Heart left ventricle (tissue), 16 donors: ENCODE measurements around the gene C19orf12. TPM values are rescaled to one million over a fixed set of nuclear protein-coding genes. Genes with fewer than 3 reads are reported as not detected.

Experiments used
- ATAC-seq, 4 donors: fragments of 200-7000 bp; cut with Tn5 transposase; one replicate each; pipeline ENCODE4 v1.9.1; 2020 to 2022; ENCODE audit warnings: moderate library complexity in 4 of 4, mild to moderate bottlenecking in 3 of 4, moderate number of reproducible peaks in 1 of 4
- DNase-seq, 5 donors: peaks; one replicate each; pipeline ENCODE4 v3.0.0-alpha.2; 2020
- H3K27ac ChIP-seq, 12 donors: fragments of 200-600 bp; sonication (generic) in 4 of 12; one replicate each; pipeline versions ENCODE4 v1.5.0 to v1.8.0; 2016 to 2022; ENCODE audit warnings: mild to moderate bottlenecking in 2 of 12
- H3K27me3 ChIP-seq, 9 donors: fragments of 200-600 bp; sonication (generic) in 2 of 9; one replicate each; pipeline versions ENCODE4 v1.5.1 to v1.8.0; 2016 to 2022; ENCODE audit warnings: mild to moderate bottlenecking in 3 of 9
- H3K36me3 ChIP-seq, 9 donors: fragments of 200-600 bp; sonication (generic) in 2 of 9; one replicate each; pipeline versions ENCODE4 v1.5.0 to v1.8.0; 2018 to 2022; ENCODE audit warnings: mild to moderate bottlenecking in 2 of 9
- H3K4me1 ChIP-seq, 12 donors: fragments of 200-600 bp; sonication (generic) in 4 of 12; one replicate each; pipeline versions ENCODE4 v1.5.0 to v1.8.0; 2016 to 2022; ENCODE audit warnings: mild to moderate bottlenecking in 3 of 12
- H3K4me3 ChIP-seq, 12 donors: fragments of 200-600 bp; sonication (generic) in 4 of 12; one replicate each; pipeline versions ENCODE4 v1.5.0 to v1.8.0; 2017 to 2022; ENCODE audit warnings: mild to moderate bottlenecking in 9 of 12, moderate library complexity in 4 of 12
- H3K9me3 ChIP-seq, 12 donors: fragments of 200-600 bp; sonication (generic) in 4 of 12; one replicate each; pipeline versions ENCODE4 v1.5.0 to v1.8.0; 2016 to 2022; ENCODE audit warnings: mild to moderate bottlenecking in 1 of 12
- CTCF ChIP-seq, 12 donors: fragments of 200-600 bp; sonication (generic) in 4 of 12; IDR thresholded peaks; one replicate each; pipeline versions ENCODE4 v1.5.0 to v1.8.0; 2018 to 2022; ENCODE audit warnings: antibody characterized with exemption in 12 of 12, mild to moderate bottlenecking in 5 of 12
- POLR2A ChIP-seq, 2 donors: fragments of 450-650 bp; IDR thresholded peaks; one replicate each; pipeline ENCODE4 v1.6.1; 2017; ENCODE audit warnings: antibody characterized with exemption in 2 of 2, mild to moderate bottlenecking in 2 of 2, moderate library complexity in 2 of 2
- WGBS, 4 donors: extraction: QIAGEN DNeasy Blood & Tissue Kit in 2 of 4; methylation state at CpG; one replicate each; pipeline versions ENCODE4 v1.1.5 to v1.1.7; 2013 to 2018; 5-methylcytosine and 5-hydroxymethylcytosine counted together
- intact Hi-C, 10 donors: fragments of 100-400 bp; cut with DNase I; formaldehyde crosslinking; loops; one replicate each; pipeline versions ENCODE4 v1.11.1 to v1.14.2; 2022
- polyA plus RNA-seq, 2 donors: library from polyadenylated mRNA; stranded (reverse); fragments of 200-250 nt; gene quantifications; one replicate each; pipeline ENCODE4 v1.2.3, GENCODE V29; 2013
- total RNA-seq, 9 donors: library from RNA; depleted of rRNA in 2 of 9; stranded (reverse); fragments of >200 nt in 2 of 9; fragmentation: NEBNext Ultra II Directional in 3 of 9; extraction: Animal tissue kit (Norgen Biotek cat#: 25700) in 3 of 9; gene quantifications; one replicate each; pipeline versions ENCODE4 v1.1.0 to v1.2.4, GENCODE V29; 2016 to 2023
- donor health status: ischemic (EF 13 %, LVEDD 7.1; RV severe dilation, severe dysfunction).
- donor health status: healthy with polysubstance abuse.
- donor health status: DM: no; HTN: yes; CAD: no.
- donor health status: DM: no; HTN: no; CAD: no.
- donor health status: ischemic (EF 25% LVEDD 6.9; RV normal size, moderate dysfunction).
- donor health status: ischemic (EF 25% LVEDD 5.7; RV mildly dilated, moderate dysfunction).
- donor health status: healthy.
- donor health status: DM: yes; HTN: yes; CAD: no.
- donor health status: ischemic (EF 35%, LVEDD 5.7; RV mildly dilated, moderate dysfunction).
- donor health status: nonischemic (EF 11% LVEDD 7.7; RV severe dilation, severe dysfunction).
- donor health status: DM: yes; HTN: yes; CAD: no.
- donor health status: PGD.
- donor health status: ischemic (EF 29% LVEDD 5.4; RV normal size, mild dysfunction).
- donor health status: nonischemic (EF 23%, LVEDD 6.1; RV moderate dilation, normal function).

Gene C19orf12
- total and polyA plus RNA-seq, 11 donors: 34.0 to 80.3 (median 47.1) TPM

- intact Hi-C loops: loop anchor here in 6 of 10 donors (5.0 to 10.0 kb wide), 4 partner anchors 43 to 64 kb away; partner anchors contain the start of genes C19orf12 (in 5 of the 6) and POP4 (in 1 of the 6)
- peak in 10 of 12 donors; percentile 5 to 35 (median 18) for TF ChIP-seq CTCF (IDR thresholded peaks at IDR 0.05)
- TF ChIP-seq POLR2A (IDR thresholded peaks at IDR 0.05): no peak
- ATAC-seq: no peak
These were observed 46.1 kb downstream of the C19orf12 start for GRCh38 chr19:29668746-29669609.

GRCh38 chr19:29667901-29668341 lies 47.1 kb downstream of the C19orf12 start:
- no peak for TF ChIP-seq CTCF (IDR thresholded peaks at IDR 0.05)
- TF ChIP-seq POLR2A (IDR thresholded peaks at IDR 0.05): no peak
- no peaks in the 10 kb centered on the region for H3K36me3 ChIP-seq
- peak in 1 of 5 donors; percentile 62 for DNase-seq
- intact Hi-C loops: loop anchor here in 9 of 10 donors (2.0 to 10.0 kb wide), 7 partner anchors 44 to 63 kb away; partner anchors contain the start of genes C19orf12 (in 7 of the 9) and POP4 (in 2 of the 9)
- peaks cover 14 to 86% (median 55%) of the 10 kb centered on the region in 12 donors for H3K4me1 ChIP-seq
- peak overlapping the region in 3 of 12 donors; percentile 17 to 94 (median 71) for H3K4me3 ChIP-seq
- 49 to 67% (median 59%) methylated on average over 3 to 7 of the region's 7 CpGs for WGBS, 4 donors
- H3K27ac ChIP-seq: peak overlapping the region; percentile 47 to 98 (median 93)
- H3K27me3 ChIP-seq: no peaks in the 10 kb centered on the region
- no peaks in the 10 kb centered on the region for H3K9me3 ChIP-seq
- ATAC-seq: no peak

More at GRCh38 chr19:29668746-29669609, 46.1 kb downstream of the C19orf12 start:
- H3K9me3 ChIP-seq: no peaks in the 10 kb centered on the region
- peaks cover 14 to 86% (median 46%) of the 10 kb centered on the region in 12 donors for H3K4me1 ChIP-seq
- H3K4me3 ChIP-seq: peak overlapping the region in 1 of 12 donors; percentile 8
- 81 to 88% (median 85%) methylated on average over 11 to 13 of the region's 13 CpGs for WGBS, 4 donors
- H3K27me3 ChIP-seq: no peaks in the 10 kb centered on the region
- H3K36me3 ChIP-seq: peaks cover 0 to 5% (median 2%) of the 10 kb centered on the region in 9 donors
- DNase-seq: peak in 1 of 5 donors; percentile 55
- H3K27ac ChIP-seq: peak overlapping the region; percentile 6 to 96 (median 93)

GRCh38 chr19:29667387-29667783 lies 47.7 kb downstream of the C19orf12 start:
- no peak for DNase-seq
- 62 to 78% (median 70%) methylated on average over 9 to 11 of the region's 11 CpGs for WGBS, 4 donors
- ATAC-seq: no peak
- Histone ChIP-seq H3K36me3 (no peaks in the 10 kb centered on the region), H3K27ac (peak overlapping the region; percentile 80 to 98 (median 93)), H3K4me1 (peaks cover 14 to 86% (median 56%) of the 10 kb centered on the region in 12 donors), H3K9me3 (no peaks in the 10 kb centered on the region), H3K4me3 (peak overlapping the region in 11 of 12 donors; percentile 55 to 98 (median 91)), H3K27me3 (no peaks in the 10 kb centered on the region)
- intact Hi-C loops: loop anchor here in 9 of 10 donors (2.0 to 10.0 kb wide), 7 partner anchors 45 to 63 kb away; partner anchors contain the start of genes C19orf12 (in 7 of the 9) and POP4 (in 2 of the 9)
- no peak for TF ChIP-seq CTCF (IDR thresholded peaks at IDR 0.05)
